HepG2 (cell line): Measurements from ENCODE around the gene TSHZ2. TPM values are rescaled to one million over a fixed set of nuclear protein-coding genes. Genes with fewer than 3 reads are reported as not detected.

Source experiments
- ATAD3A ChIP-seq: sonication (generic); formaldehyde crosslinking; IDR thresholded peaks from 2 replicates; pipeline ENCODE4 v1.4.0; 2020; ENCODE audit warnings: missing genetic modification reagents
- BHLHE40 ChIP-seq: IDR thresholded peaks from 2 replicates; pipeline ENCODE4 v1.6.1; 2011; ENCODE audit warnings: low read length, improper control_type of control experiment
- CEBPG ChIP-seq: IDR thresholded peaks from 2 replicates; pipeline ENCODE4 v1.6.1; 2016
- EHMT2 ChIP-seq: fragments of 200-600 bp; sonication (generic); IDR thresholded peaks from 2 replicates; pipeline ENCODE4 v1.7.0; 2017; ENCODE audit warnings: antibody characterized with exemption, low read depth, low read length, borderline replicate concordance
- ELF3 ChIP-seq: IDR thresholded peaks from 2 replicates; pipeline ENCODE4 v1.6.1; 2016; ENCODE audit warnings: missing genetic modification reagents, missing compliant biosample characterization
- GTF3A ChIP-seq: sonication (generic); formaldehyde crosslinking; conservative IDR thresholded peaks from 2 replicates; pipeline ENCODE4 v1.4.0; 2020; ENCODE audit warnings: mild to moderate bottlenecking, missing genetic modification reagents
- HOXA5 ChIP-seq: sonication (generic); formaldehyde crosslinking; IDR thresholded peaks from 2 replicates; pipeline ENCODE4 v1.4.0; 2020; ENCODE audit warnings: missing genetic modification reagents
- IKZF1 ChIP-seq: fragments of 450-650 bp; IDR thresholded peaks from 2 replicates; pipeline ENCODE4 v1.7.1; 2016
- MIER2 ChIP-seq: IDR thresholded peaks from 2 replicates; pipeline ENCODE4 v1.6.1; 2016; ENCODE audit warnings: missing biosample characterization, missing genetic modification reagents
- PRMT3 ChIP-seq: sonication (generic); formaldehyde crosslinking; IDR thresholded peaks from 2 replicates; pipeline ENCODE4 v1.8.1; 2022; ENCODE audit warnings: low read depth, mild to moderate bottlenecking, moderate library complexity, missing genetic modification reagents, borderline replicate concordance
- RORA ChIP-seq: sonication (generic); formaldehyde crosslinking; IDR thresholded peaks from 2 replicates; pipeline ENCODE4 v1.5.0; 2020; ENCODE audit warnings: mild to moderate bottlenecking, missing genetic modification reagents, moderate library complexity
- SMAD1 ChIP-seq: sonication (generic); formaldehyde crosslinking; IDR thresholded peaks from 2 replicates; pipeline ENCODE4 v1.4.0; 2020; ENCODE audit warnings: missing genetic modification reagents, low read depth, mild to moderate bottlenecking, borderline replicate concordance
- SOX6 ChIP-seq, 2 experiments: fragments of 450-650 bp in 1 of 2; sonication (generic) in 1 of 2; formaldehyde crosslinking in 1 of 2; IDR thresholded peaks; 2 replicates each; pipeline versions ENCODE4 v1.4.0 to v1.6.1; 2017 to 2020; ENCODE audit warnings: antibody characterized with exemption in 1 of 2, mild to moderate bottlenecking in 1 of 2, missing genetic modification reagents in 1 of 2
- TGIF2 ChIP-seq: IDR thresholded peaks from 2 replicates; pipeline ENCODE4 v1.6.1; 2016; ENCODE audit warnings: control low read depth, missing compliant biosample characterization
- TMF1 ChIP-seq: sonication (generic); formaldehyde crosslinking; IDR thresholded peaks from 2 replicates; pipeline ENCODE4 v1.8.1; 2022; ENCODE audit warnings: low read depth, missing genetic modification reagents
- ZNF101 ChIP-seq: sonication (generic); formaldehyde crosslinking; IDR thresholded peaks from 2 replicates; pipeline ENCODE4 v1.4.0; 2020; ENCODE audit warnings: mild to moderate bottlenecking, low read depth, missing genetic modification reagents, borderline replicate concordance
- ZNF124 ChIP-seq: sonication (generic); formaldehyde crosslinking; IDR thresholded peaks from 2 replicates; pipeline ENCODE4 v1.4.0; 2020; ENCODE audit warnings: missing genetic modification reagents
- ZNF225 ChIP-seq: sonication (generic); formaldehyde crosslinking; IDR thresholded peaks from 2 replicates; pipeline ENCODE4 v1.4.0; 2020; ENCODE audit warnings: mild to moderate bottlenecking, missing genetic modification reagents
- ZNF296 ChIP-seq: sonication (generic); formaldehyde crosslinking; conservative IDR thresholded peaks from 2 replicates; pipeline ENCODE4 v1.5.0; 2020; ENCODE audit warnings: mild to moderate bottlenecking, missing genetic modification reagents
- ZNF335 ChIP-seq: sonication (generic); formaldehyde crosslinking; IDR thresholded peaks from 2 replicates; pipeline ENCODE4 v1.4.0; 2020; ENCODE audit warnings: missing genetic modification reagents
- polyA plus RNA-seq, 8 experiments: library from polyadenylated mRNA; depleted of rRNA in 3 of 8; stranded (reverse) in 7 of 8; unstranded in 1 of 8; fragments of >200 nt; fragmentation: Illumina TruSeq in 4 of 8; extraction: Trizol in 4 of 8; gene quantifications; 2 replicates each; pipeline versions ENCODE4 v1.2.1 to v1.2.3, GENCODE V29; 2011 to 2016; ENCODE audit warnings: low read depth in 4 of 8, missing spikeins in 1 of 8, mixed read lengths in 1 of 8; ENCODE audit not compliant: insufficient read depth in 1 of 8
- total RNA-seq, 5 experiments: library from RNA; depleted of rRNA; stranded (reverse); fragments of >200 nt; fragmentation: Illumina TruSeq; extraction: Trizol; gene quantifications; 2 replicates each; pipeline ENCODE4 v1.2.3, GENCODE V29; 2016; ENCODE audit warnings: low read depth in 1 of 5
- TF ChIP-seq, protein P1 (sequence below): sonication (generic); formaldehyde crosslinking; IDR thresholded peaks from 2 replicates; pipeline ENCODE4 v1.4.0; 2020; ENCODE audit warnings: missing genetic modification reagents
- TF ChIP-seq, protein P2 (sequence below): sonication (generic); formaldehyde crosslinking; IDR thresholded peaks from 2 replicates; pipeline ENCODE4 v1.4.0; 2020; ENCODE audit warnings: missing genetic modification reagents
- TF ChIP-seq, protein P3 (sequence below): sonication (generic); formaldehyde crosslinking; IDR thresholded peaks from 2 replicates; pipeline ENCODE4 v1.5.1; 2020; ENCODE audit warnings: mild to moderate bottlenecking, missing genetic modification reagents, moderate library complexity
- TF ChIP-seq, protein P4 (sequence below), 2 experiments: fragments of 450-650 bp in 1 of 2; sonication (generic) in 1 of 2; formaldehyde crosslinking; IDR thresholded peaks; 2 replicates each; pipeline versions ENCODE4 v1.5.0 to v1.8.0; 2020 to 2022; ENCODE audit warnings: mild to moderate bottlenecking in 1 of 2, missing genetic modification reagents in 1 of 2

Gene TSHZ2
- total and polyA plus RNA-seq, 2 of the 13 experiments (the other 11 are each of a cell fraction or from before 2014, with no cell fraction given) = 0.01 TPM; not detected in 1

DNA sequence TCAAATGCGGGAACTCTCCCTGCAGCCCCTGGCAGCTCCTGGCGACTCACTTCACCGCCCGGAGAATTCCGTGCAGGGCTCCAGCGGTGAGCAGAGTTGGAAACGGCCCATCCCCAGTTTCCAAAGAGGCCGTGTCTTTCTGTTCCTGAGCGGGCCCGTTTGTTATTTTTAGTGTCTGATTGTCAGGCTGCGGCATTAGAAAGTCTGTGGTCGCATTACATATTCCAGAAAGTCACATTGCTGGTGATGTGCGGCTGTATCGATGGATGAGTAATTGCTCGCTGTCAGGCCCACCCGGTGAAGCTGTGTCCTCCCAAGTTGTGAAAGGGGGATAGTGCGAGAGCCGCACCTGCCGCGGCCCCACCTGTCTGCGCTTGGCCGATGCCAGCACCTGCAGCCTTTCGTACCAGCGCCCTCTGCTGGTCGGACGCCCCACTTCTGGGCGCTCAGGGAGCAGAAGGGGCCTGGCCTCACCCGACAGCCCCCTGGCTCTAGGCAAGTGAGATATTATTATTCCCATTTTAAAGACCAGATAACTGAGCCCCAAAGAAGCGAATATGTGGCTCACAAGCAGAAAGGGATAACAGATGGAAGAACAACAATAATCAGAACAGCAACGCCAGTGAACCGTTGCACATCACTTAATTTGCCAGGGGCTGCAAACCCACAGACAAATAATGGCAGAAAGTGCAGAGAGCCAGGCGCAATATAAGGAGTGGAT, 244.9 kb downstream of the TSHZ2 start (continued):
- TF ChIP-seq ELF3 (0 out of 2 replicates have a peak, but pooled peaks have one; percentile 27), ZNF335 (CRISPR knock-in tag) (0 out of 2 replicates have a peak, but pooled peaks have one; percentile 54), ATAD3A (CRISPR knock-in tag) (no peak), IKZF1 (no peak), ZNF296 (CRISPR knock-in tag) (no peak), BHLHE40 (peak; percentile 37; the same call in 1 of the 2 replicates), MIER2 (CRISPR knock-in tag) (no peak), TMF1 (CRISPR knock-in tag) (no peak), RORA (CRISPR knock-in tag) (no peak), EHMT2 (no peak), GTF3A (CRISPR knock-in tag) (no peak), SOX6 (IDR thresholded peaks at IDR 0.05) (no peak), SOX6 (CRISPR knock-in tag; IDR thresholded peaks at IDR 0.05) (0 out of 2 replicates have a peak, but pooled peaks have one; percentile 22), SMAD1 (CRISPR knock-in tag) (no peak), CEBPG (CRISPR knock-in tag) (no peak), ZNF124 (CRISPR knock-in tag) (0 out of 2 replicates have a peak, but pooled peaks have one; percentile 42), HOXA5 (no peak), PRMT3 (CRISPR knock-in tag) (no peak), TGIF2 (no peak), ZNF101 (CRISPR knock-in tag) (no peak), ZNF225 (CRISPR knock-in tag) (peak; percentile 77; the same call in 1 of the 2 replicates)
- TF ChIP-seq, protein P1, sequence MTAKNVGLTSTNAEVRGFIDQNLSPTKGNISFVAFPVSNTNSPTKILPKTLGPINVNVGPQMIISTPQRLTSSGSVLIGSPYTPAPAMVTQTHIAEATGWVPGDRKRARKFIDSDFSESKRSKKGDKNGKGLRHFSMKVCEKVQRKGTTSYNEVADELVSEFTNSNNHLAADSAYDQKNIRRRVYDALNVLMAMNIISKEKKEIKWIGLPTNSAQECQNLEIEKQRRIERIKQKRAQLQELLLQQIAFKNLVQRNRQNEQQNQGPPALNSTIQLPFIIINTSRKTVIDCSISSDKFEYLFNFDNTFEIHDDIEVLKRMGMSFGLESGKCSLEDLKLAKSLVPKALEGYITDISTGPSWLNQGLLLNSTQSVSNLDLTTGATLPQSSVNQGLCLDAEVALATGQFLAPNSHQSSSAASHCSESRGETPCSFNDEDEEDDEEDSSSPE (CRISPR knock-in tag) = no peak
- TF ChIP-seq, protein P2, sequence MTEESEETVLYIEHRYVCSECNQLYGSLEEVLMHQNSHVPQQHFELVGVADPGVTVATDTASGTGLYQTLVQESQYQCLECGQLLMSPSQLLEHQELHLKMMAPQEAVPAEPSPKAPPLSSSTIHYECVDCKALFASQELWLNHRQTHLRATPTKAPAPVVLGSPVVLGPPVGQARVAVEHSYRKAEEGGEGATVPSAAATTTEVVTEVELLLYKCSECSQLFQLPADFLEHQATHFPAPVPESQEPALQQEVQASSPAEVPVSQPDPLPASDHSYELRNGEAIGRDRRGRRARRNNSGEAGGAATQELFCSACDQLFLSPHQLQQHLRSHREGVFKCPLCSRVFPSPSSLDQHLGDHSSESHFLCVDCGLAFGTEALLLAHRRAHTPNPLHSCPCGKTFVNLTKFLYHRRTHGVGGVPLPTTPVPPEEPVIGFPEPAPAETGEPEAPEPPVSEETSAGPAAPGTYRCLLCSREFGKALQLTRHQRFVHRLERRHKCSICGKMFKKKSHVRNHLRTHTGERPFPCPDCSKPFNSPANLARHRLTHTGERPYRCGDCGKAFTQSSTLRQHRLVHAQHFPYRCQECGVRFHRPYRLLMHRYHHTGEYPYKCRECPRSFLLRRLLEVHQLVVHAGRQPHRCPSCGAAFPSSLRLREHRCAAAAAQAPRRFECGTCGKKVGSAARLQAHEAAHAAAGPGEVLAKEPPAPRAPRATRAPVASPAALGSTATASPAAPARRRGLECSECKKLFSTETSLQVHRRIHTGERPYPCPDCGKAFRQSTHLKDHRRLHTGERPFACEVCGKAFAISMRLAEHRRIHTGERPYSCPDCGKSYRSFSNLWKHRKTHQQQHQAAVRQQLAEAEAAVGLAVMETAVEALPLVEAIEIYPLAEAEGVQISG (CRISPR knock-in tag) = peak; percentile 43; the same call in 1 of the 2 replicates
- TF ChIP-seq, protein P3, sequence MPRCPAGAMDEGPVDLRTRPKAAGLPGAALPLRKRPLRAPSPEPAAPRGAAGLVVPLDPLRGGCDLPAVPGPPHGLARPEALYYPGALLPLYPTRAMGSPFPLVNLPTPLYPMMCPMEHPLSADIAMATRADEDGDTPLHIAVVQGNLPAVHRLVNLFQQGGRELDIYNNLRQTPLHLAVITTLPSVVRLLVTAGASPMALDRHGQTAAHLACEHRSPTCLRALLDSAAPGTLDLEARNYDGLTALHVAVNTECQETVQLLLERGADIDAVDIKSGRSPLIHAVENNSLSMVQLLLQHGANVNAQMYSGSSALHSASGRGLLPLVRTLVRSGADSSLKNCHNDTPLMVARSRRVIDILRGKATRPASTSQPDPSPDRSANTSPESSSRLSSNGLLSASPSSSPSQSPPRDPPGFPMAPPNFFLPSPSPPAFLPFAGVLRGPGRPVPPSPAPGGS (CRISPR knock-in tag) = no peak
- TF ChIP-seq, protein P4, sequence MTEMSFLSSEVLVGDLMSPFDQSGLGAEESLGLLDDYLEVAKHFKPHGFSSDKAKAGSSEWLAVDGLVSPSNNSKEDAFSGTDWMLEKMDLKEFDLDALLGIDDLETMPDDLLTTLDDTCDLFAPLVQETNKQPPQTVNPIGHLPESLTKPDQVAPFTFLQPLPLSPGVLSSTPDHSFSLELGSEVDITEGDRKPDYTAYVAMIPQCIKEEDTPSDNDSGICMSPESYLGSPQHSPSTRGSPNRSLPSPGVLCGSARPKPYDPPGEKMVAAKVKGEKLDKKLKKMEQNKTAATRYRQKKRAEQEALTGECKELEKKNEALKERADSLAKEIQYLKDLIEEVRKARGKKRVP (CRISPR knock-in tag; IDR thresholded peaks at IDR 0.05) = no peak
